ENCODE data around the gene MCTP1. TPM values are rescaled to one million over a fixed set of nuclear protein-coding genes. Genes with fewer than 3 reads are reported as not detected.

The MCTP1 gene
- total RNA-seq, 4 donors from 2014 or later, result 3.3 to 31.4 (median 13.4) TPM

- in situ Hi-C loops (cut with MboI; ENCODE audit: low pct_ligation_motif_present in 1 of 4, low pct_unique_long_range_greater_than_20kb in 1 of 4, low sequenced_read_pairs in 3 of 4), result no loop called here
- WGBS, 2 donors (ENCODE audit: low coverage in 1 of 2), result 84% methylated on average over 2 of the region's 2 CpGs; no CpG with 5 or more reads in 1 of the 2 donors
These were observed 32.2 kb upstream of the MCTP1 start for GRCh38 chr5:95317085-95317484.

GRCh38 chr5:95304711-95305110 lies 19.8 kb upstream of the MCTP1 start:
- no peaks in the 10 kb centered on the region for H3K36me3 ChIP-seq
- intact Hi-C loops (cut with DNase I; ENCODE audit: low total_unique reads), result no loop called here
- no peak overlapping the region for H3K4me3 ChIP-seq
- no peaks in the 10 kb centered on the region for H3K4me1 ChIP-seq
- in situ Hi-C loops (cut with MboI; ENCODE audit: low pct_ligation_motif_present in 1 of 4, low pct_unique_long_range_greater_than_20kb in 1 of 4, low sequenced_read_pairs in 3 of 4), result no loop called here
- no peaks in the 10 kb centered on the region for H3K9me3 ChIP-seq
- no peaks in the 10 kb centered on the region for H3K27me3 ChIP-seq
- H3K27ac ChIP-seq, result no peak overlapping the region
- DNase-seq, result no peak
- TF ChIP-seq POLR2A (IDR thresholded peaks at IDR 0.05), result no peak
- no peak for TF ChIP-seq EP300 (IDR thresholded peaks at IDR 0.05; ENCODE audit: low read depth)
- no peak for TF ChIP-seq CTCF (IDR thresholded peaks at IDR 0.05)
- TF ChIP-seq POLR2AphosphoS5 (IDR thresholded peaks at IDR 0.05), result no peak
- WGBS, 2 donors (ENCODE audit: low coverage in 1 of 2), result 63 to 76% methylated on average over 2 of the region's 2 CpGs

More at GRCh38 chr5:95317085-95317484, 32.2 kb upstream of the MCTP1 start:
- Histone ChIP-seq H3K9me3 (no peaks in the 10 kb centered on the region), H3K27ac (no peak overlapping the region), H3K27me3 (no peaks in the 10 kb centered on the region), H3K4me3 (no peak overlapping the region), H3K36me3 (no peaks in the 10 kb centered on the region), H3K4me1 (no peaks in the 10 kb centered on the region)
- DNase-seq, result no peak
- intact Hi-C loops (cut with DNase I; ENCODE audit: low total_unique reads), result no loop called here
- TF ChIP-seq POLR2A (IDR thresholded peaks at IDR 0.05), result no peak
- no peak for TF ChIP-seq EP300 (IDR thresholded peaks at IDR 0.05; ENCODE audit: low read depth)
- TF ChIP-seq POLR2AphosphoS5 (IDR thresholded peaks at IDR 0.05), result no peak
- no peak for TF ChIP-seq CTCF (IDR thresholded peaks at IDR 0.05)

- 49 to 56% methylated on average over 1 of the region's 1 CpG for WGBS, 2 donors (ENCODE audit: low coverage in 1 of 2)
- no peak overlapping the region for H3K4me3 ChIP-seq
- no peaks in the 10 kb centered on the region for H3K9me3 ChIP-seq
- DNase-seq, result no peak
- H3K27ac ChIP-seq, result no peak overlapping the region
- H3K4me1 ChIP-seq, result no peaks in the 10 kb centered on the region
- intact Hi-C loops (cut with DNase I; ENCODE audit: low total_unique reads) (no loop called here), in situ Hi-C loops (cut with MboI; ENCODE audit: low pct_ligation_motif_present in 1 of 4, low pct_unique_long_range_greater_than_20kb in 1 of 4, low sequenced_read_pairs in 3 of 4) (no loop called here)
- H3K36me3 ChIP-seq, result no peaks in the 10 kb centered on the region
- TF ChIP-seq EP300 (IDR thresholded peaks at IDR 0.05; ENCODE audit: low read depth) (no peak), POLR2AphosphoS5 (IDR thresholded peaks at IDR 0.05) (no peak), CTCF (IDR thresholded peaks at IDR 0.05) (no peak), POLR2A (IDR thresholded peaks at IDR 0.05) (no peak)
- no peaks in the 10 kb centered on the region for H3K27me3 ChIP-seq
These were observed 13.8 kb upstream of the MCTP1 start for GRCh38 chr5:95298651-95299050.

GRCh38 chr5:95296291-95296690 lies 11.4 kb upstream of the MCTP1 start:
- intact Hi-C loops (cut with DNase I; ENCODE audit: low total_unique reads), result no loop called here
- Histone ChIP-seq H3K27ac (no peak overlapping the region), H3K4me3 (no peak overlapping the region), H3K27me3 (no peaks in the 10 kb centered on the region), H3K36me3 (no peaks in the 10 kb centered on the region), H3K4me1 (no peaks in the 10 kb centered on the region), H3K9me3 (no peaks in the 10 kb centered on the region)
- TF ChIP-seq EP300 (IDR thresholded peaks at IDR 0.05; ENCODE audit: low read depth) (no peak), POLR2AphosphoS5 (IDR thresholded peaks at IDR 0.05) (no peak), CTCF (IDR thresholded peaks at IDR 0.05) (no peak), POLR2A (IDR thresholded peaks at IDR 0.05) (no peak)
- no peak for DNase-seq
- 75 to 84% methylated on average over 2 of the region's 2 CpGs for WGBS, 2 donors (ENCODE audit: low coverage in 1 of 2)
- in situ Hi-C loops (cut with MboI; ENCODE audit: low pct_ligation_motif_present in 1 of 4, low pct_unique_long_range_greater_than_20kb in 1 of 4, low sequenced_read_pairs in 3 of 4), result no loop called here

Data from transverse colon (tissue), 4 donors.